Neuronal stem cell (in vitro differentiated cells): ENCODE results near the gene ACSL5.

Experiments used
- DNase-seq: peaks from one replicate; pipeline ENCODE4 v3.0.0-alpha.2; 2013; ENCODE audit warnings: low spot score
- H2AFZ ChIP-seq: one replicate; pipeline ENCODE4 v1.6.1; 2013; ENCODE audit warnings: mild to moderate bottlenecking, low read length, inconsistent platforms
- H2AK5ac ChIP-seq: 2 replicates; pipeline ENCODE4 v1.6.1; 2013; ENCODE audit warnings: low read depth, mild to moderate bottlenecking, inconsistent platforms, low read length, moderate library complexity, mixed read lengths
- H2BK120ac ChIP-seq: 2 replicates; pipeline ENCODE4 v1.6.1; 2013; ENCODE audit warnings: low read depth, mild to moderate bottlenecking, inconsistent platforms, low read length, moderate library complexity, mixed read lengths
- H2BK12ac ChIP-seq: one replicate; pipeline ENCODE4 v1.6.1; 2013; ENCODE audit warnings: low read length, inconsistent platforms
- H2BK15ac ChIP-seq: 2 replicates; pipeline ENCODE4 v1.6.1; 2013; ENCODE audit warnings: mild to moderate bottlenecking, low read length, inconsistent platforms, mixed read lengths
- H2BK5ac ChIP-seq: one replicate; pipeline ENCODE4 v1.6.1; 2013; ENCODE audit warnings: inconsistent platforms, mild to moderate bottlenecking, low read length, moderate library complexity
- H3K14ac ChIP-seq: one replicate; pipeline ENCODE4 v1.6.1; 2013; ENCODE audit warnings: low read length, inconsistent platforms
- H3K18ac ChIP-seq: 2 replicates; pipeline ENCODE4 v1.6.1; 2013; ENCODE audit warnings: low read length, inconsistent platforms
- H3K23ac ChIP-seq: 2 replicates; pipeline ENCODE4 v1.6.1; 2013; ENCODE audit warnings: low read depth, mild to moderate bottlenecking, mixed read lengths, low read length, inconsistent platforms; ENCODE audit not compliant: poor library complexity
- H3K27ac ChIP-seq: replicated peaks from 3 replicates; pipeline ENCODE4 v1.5.1; 2013; ENCODE audit warnings: low read length, inconsistent platforms
- H3K27me3 ChIP-seq, 3 experiments: 2 replicates each; pipeline ENCODE4 v1.6.1; 2013; ENCODE audit warnings: low read length in 3 of 3, mild to moderate bottlenecking in 2 of 3, inconsistent platforms in 1 of 3, low read depth in 1 of 3, mixed read lengths in 1 of 3, moderate library complexity in 1 of 3; ENCODE audit not compliant: control insufficient read depth in 3 of 3, insufficient read depth in 3 of 3
- H3K36me3 ChIP-seq, 2 donors: replicated peaks in 1 of 2; 2 replicates each; pipeline ENCODE4 v1.6.1; 2013; ENCODE audit warnings: low read length in 2 of 2; ENCODE audit not compliant: control insufficient read depth in 2 of 2, insufficient read depth in 2 of 2
- H3K4ac ChIP-seq: 2 replicates; pipeline ENCODE4 v1.6.1; 2013; ENCODE audit warnings: inconsistent platforms, mild to moderate bottlenecking, low read length, moderate library complexity
- H3K4me1 ChIP-seq, 2 donors: 1 replicate in 1 of 2; 2 replicates in 1 of 2; pipeline ENCODE4 v1.6.1; 2013; ENCODE audit warnings: low read length in 2 of 2, low read depth in 1 of 2; ENCODE audit not compliant: control insufficient read depth in 2 of 2, insufficient read depth in 1 of 2
- H3K4me2 ChIP-seq: one replicate; pipeline ENCODE4 v1.6.1; 2013; ENCODE audit warnings: mild to moderate bottlenecking, low read length, inconsistent platforms; ENCODE audit not compliant: insufficient read depth, poor library complexity, severe bottlenecking
- H3K4me3 ChIP-seq, 2 donors: 2 replicates each; pipeline ENCODE4 v1.5.1; 2013; ENCODE audit warnings: low read length in 2 of 2, mild to moderate bottlenecking in 2 of 2, inconsistent platforms in 1 of 2, moderate library complexity in 1 of 2
- H3K79me1 ChIP-seq: one replicate; pipeline ENCODE4 v1.6.1; 2013; ENCODE audit warnings: low read depth, mild to moderate bottlenecking, inconsistent platforms, low read length, moderate library complexity
- H3K9ac ChIP-seq: one replicate; pipeline ENCODE4 v1.6.1; 2013; ENCODE audit warnings: mild to moderate bottlenecking, low read depth, low read length, inconsistent platforms; ENCODE audit not compliant: poor library complexity
- H3K9me3 ChIP-seq, 2 donors: replicated peaks in 1 of 2; 2 replicates each; pipeline versions ENCODE3 to v1.6.1; 2013; ENCODE audit warnings: low read length in 2 of 2, mild to moderate bottlenecking in 2 of 2, inconsistent platforms in 1 of 2, low read depth in 1 of 2, mixed read lengths in 1 of 2, moderate library complexity in 1 of 2; ENCODE audit not compliant: control insufficient read depth in 2 of 2, insufficient read depth in 1 of 2
- H4K8ac ChIP-seq: one replicate; pipeline ENCODE4 v1.6.1; 2013; ENCODE audit warnings: low read depth, mild to moderate bottlenecking, inconsistent platforms, low read length, moderate library complexity
- H4K91ac ChIP-seq: one replicate; pipeline ENCODE4 v1.6.1; 2013; ENCODE audit warnings: low read length, low read depth, mild to moderate bottlenecking, inconsistent platforms; ENCODE audit not compliant: poor library complexity
- WGBS, 2 donors: extraction: QIAGEN DNeasy Blood & Tissue Kit; methylation state at CpG; one replicate each; pipeline ENCODE4 v1.1.7; 2013; ENCODE audit warnings: missing lambda C conversion rate in 2 of 2, mixed read lengths in 1 of 2; ENCODE audit not compliant: insufficient read length in 2 of 2, insufficient replicate concordance in 1 of 2; ENCODE audit errors: extremely low coverage in 2 of 2; 5-methylcytosine and 5-hydroxymethylcytosine counted together

ACSL5 gene

DNA sequence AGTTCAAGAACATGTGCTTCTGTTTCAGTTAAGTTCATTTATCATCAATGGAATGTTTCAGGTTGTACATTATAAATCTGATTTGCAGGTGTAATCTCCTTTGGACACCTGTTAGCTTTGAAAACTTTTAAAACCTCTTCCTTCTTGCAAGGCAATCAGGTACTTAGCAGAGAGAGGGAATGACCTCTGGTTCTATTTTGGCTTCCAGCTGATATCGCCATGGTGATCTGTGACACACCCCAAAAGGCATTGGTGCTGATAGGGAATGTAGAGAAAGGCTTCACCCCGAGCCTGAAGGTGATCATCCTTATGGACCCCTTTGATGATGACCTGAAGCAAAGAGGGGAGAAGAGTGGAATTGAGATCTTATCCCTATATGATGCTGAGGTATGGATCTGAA is 35.4 kb downstream of the ACSL5 start:
- H3K36me3 ChIP-seq, result no peaks in the 10 kb centered on the region

DNA sequence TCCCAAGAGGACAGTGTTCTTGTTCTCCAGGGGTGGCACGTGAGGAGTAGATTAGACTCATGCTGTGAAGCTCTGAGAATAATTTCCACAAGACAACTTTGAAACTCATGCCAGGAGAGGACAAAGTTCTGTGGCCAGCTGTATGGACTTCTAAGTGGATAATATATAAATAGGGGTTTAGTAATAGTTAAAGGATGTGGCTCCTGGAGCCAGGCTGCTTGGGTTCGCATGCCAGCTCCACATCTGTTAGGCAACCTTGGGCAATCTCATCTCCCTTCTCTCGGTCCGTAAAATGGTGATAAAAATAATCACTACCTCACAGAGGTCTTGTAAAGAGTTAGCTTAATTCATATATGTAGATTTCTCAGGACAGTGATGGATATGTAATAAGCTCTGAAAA is 35.8 kb downstream of the ACSL5 start:
- Histone ChIP-seq H3K36me3 (no peaks in the 10 kb centered on the region), H3K9ac (no peak overlapping the region), H3K4me2 (no peak overlapping the region), H2BK12ac (no peak overlapping the region), H3K79me1 (no peaks in the 10 kb centered on the region), H2AFZ (no peak overlapping the region), H3K23ac (no peak overlapping the region), H2BK5ac (no peak overlapping the region), H2AK5ac (no peak overlapping the region), H4K8ac (no peak overlapping the region), H2BK120ac (no peak overlapping the region), H3K4me3 (no peak overlapping the region), H3K4me1 (no peaks in the 10 kb centered on the region), H3K18ac (no peak overlapping the region), H3K14ac (no peak overlapping the region), H3K4ac (no peak overlapping the region), H3K27ac (no peak overlapping the region), H2BK15ac (no peak overlapping the region), H3K9me3 (no peaks in the 10 kb centered on the region), H3K27me3 (no peaks in the 10 kb centered on the region), H4K91ac (no peak overlapping the region)
- no peak for DNase-seq
- no CpG with 5 or more reads among the region's 4 CpGs for WGBS, 2 donors

More for the DNA sequence above, 35.4 kb downstream of the ACSL5 start:
- H3K14ac ChIP-seq, result no peak overlapping the region
- WGBS, 2 donors, result no CpG with 5 or more reads among the region's 2 CpGs
- H4K8ac ChIP-seq, result no peak overlapping the region
- H2AFZ ChIP-seq, result no peak overlapping the region
- no peak overlapping the region for H3K4me3 ChIP-seq
- no peak overlapping the region for H3K4ac ChIP-seq
- H2BK15ac ChIP-seq, result no peak overlapping the region
- no peak overlapping the region for H2BK120ac ChIP-seq
- no peak overlapping the region for H3K9ac ChIP-seq
- H3K23ac ChIP-seq, result no peak overlapping the region
- no peaks in the 10 kb centered on the region for H3K4me1 ChIP-seq
- H3K27ac ChIP-seq, result no peak overlapping the region
- no peak overlapping the region for H4K91ac ChIP-seq
- no peak overlapping the region for H2BK12ac ChIP-seq
- no peak overlapping the region for H2AK5ac ChIP-seq
- H3K27me3 ChIP-seq, result no peaks in the 10 kb centered on the region
- H3K4me2 ChIP-seq, result no peak overlapping the region
- H3K79me1 ChIP-seq, result no peaks in the 10 kb centered on the region
- H3K18ac ChIP-seq, result no peak overlapping the region
- no peaks in the 10 kb centered on the region for H3K9me3 ChIP-seq
- DNase-seq, result no peak
- H2BK5ac ChIP-seq, result no peak overlapping the region

DNA sequence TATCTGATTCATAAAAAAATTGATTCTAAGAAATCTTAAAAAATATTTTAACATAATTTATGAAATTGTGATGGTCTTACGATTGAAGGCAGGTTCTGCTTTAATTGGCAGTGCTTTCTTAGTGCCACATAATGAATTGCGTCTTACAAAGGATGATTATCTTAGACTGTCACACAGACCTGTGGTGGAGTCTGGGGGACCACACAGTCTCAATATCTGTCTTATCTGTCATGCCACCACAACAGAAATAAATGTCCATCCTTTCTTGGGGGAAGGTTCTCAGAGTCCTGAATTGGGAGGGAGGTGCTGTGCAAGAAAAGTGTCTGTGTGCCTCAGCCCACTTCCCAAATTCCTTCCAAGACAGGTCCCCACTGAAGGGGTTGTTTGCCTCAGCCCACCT is 38.8 kb downstream of the ACSL5 start:
- no peaks in the 10 kb centered on the region for H3K27me3 ChIP-seq
- no peak for DNase-seq
- no peaks in the 10 kb centered on the region for H3K79me1 ChIP-seq
- H3K4me2 ChIP-seq, result no peak overlapping the region
- no peak overlapping the region for H3K9ac ChIP-seq
- no peak overlapping the region for H4K91ac ChIP-seq
- no peak overlapping the region for H3K27ac ChIP-seq
- H2BK120ac ChIP-seq, result no peak overlapping the region
- no peak overlapping the region for H3K14ac ChIP-seq
- no CpG with 5 or more reads among the region's 2 CpGs for WGBS, 2 donors
- no peak overlapping the region for H3K4me3 ChIP-seq
- H4K8ac ChIP-seq, result no peak overlapping the region
- no peak overlapping the region for H2AK5ac ChIP-seq
- H3K4me1 ChIP-seq, result no peaks in the 10 kb centered on the region
- no peak overlapping the region for H2BK12ac ChIP-seq
- no peaks in the 10 kb centered on the region for H3K9me3 ChIP-seq
- H3K23ac ChIP-seq, result no peak overlapping the region
- H3K18ac ChIP-seq, result no peak overlapping the region
- H2AFZ ChIP-seq, result no peak overlapping the region
- H3K36me3 ChIP-seq, result no peaks in the 10 kb centered on the region
- no peak overlapping the region for H3K4ac ChIP-seq
- no peak overlapping the region for H2BK5ac ChIP-seq
- H2BK15ac ChIP-seq, result no peak overlapping the region

DNA sequence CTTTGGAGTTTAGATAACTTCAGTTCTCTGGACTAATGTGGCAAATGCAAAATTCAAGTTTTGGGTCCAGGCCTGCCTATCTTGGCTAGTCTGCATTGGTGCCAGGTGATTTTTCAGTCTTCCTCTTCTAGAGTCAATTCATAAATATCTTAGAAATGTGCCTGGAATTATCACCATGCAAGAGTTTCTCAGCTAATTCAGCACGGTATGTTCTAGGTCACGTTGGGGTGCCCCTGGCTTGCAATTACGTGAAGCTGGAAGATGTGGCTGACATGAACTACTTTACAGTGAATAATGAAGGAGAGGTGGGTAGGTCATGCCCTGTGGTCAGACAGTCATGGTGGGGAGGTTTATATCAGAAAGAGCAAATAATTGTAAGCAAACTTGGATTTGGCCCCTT is 47.8 kb downstream of the ACSL5 start:
- H2AFZ ChIP-seq, result no peak overlapping the region
- no peaks in the 10 kb centered on the region for H3K27me3 ChIP-seq
- no CpG with 5 or more reads among the region's 3 CpGs for WGBS, 2 donors

More for the DNA sequence above, 47.8 kb downstream of the ACSL5 start:
- H3K9ac ChIP-seq, result no peak overlapping the region
- H3K23ac ChIP-seq, result no peak overlapping the region
- no peaks in the 10 kb centered on the region for H3K79me1 ChIP-seq
- peaks cover 0 to 2% of the 10 kb centered on the region in 2 donors for H3K4me1 ChIP-seq
- no peak for DNase-seq
- H4K91ac ChIP-seq, result no peak overlapping the region
- no peak overlapping the region for H2BK120ac ChIP-seq
- no peaks in the 10 kb centered on the region for H3K9me3 ChIP-seq
- no peak overlapping the region for H3K4me3 ChIP-seq
- H2BK5ac ChIP-seq, result no peak overlapping the region
- no peak overlapping the region for H3K4ac ChIP-seq
- no peak overlapping the region for H3K18ac ChIP-seq
- H3K4me2 ChIP-seq, result no peak overlapping the region
- no peak overlapping the region for H3K27ac ChIP-seq
- H2BK15ac ChIP-seq, result no peak overlapping the region
- H4K8ac ChIP-seq, result no peak overlapping the region
- no peaks in the 10 kb centered on the region for H3K36me3 ChIP-seq
- H2AK5ac ChIP-seq, result no peak overlapping the region
- no peak overlapping the region for H2BK12ac ChIP-seq
- H3K14ac ChIP-seq, result no peak overlapping the region
